ENCODE measurements around the gene PRKAR1A.

- no peak for TF ChIP-seq CTCF (conservative IDR thresholded peaks at IDR 0.05)
- TF ChIP-seq ZFX (IDR thresholded peaks at IDR 0.05), result no peak
Measured at GRCh38 chr17:68522266-68522665, 10.0 kb downstream of the PRKAR1A start.

Data from C4-2B (cell line).